Muscle layer of colon (tissue), 2 donors: ENCODE results near the gene BRSK2.

Experiments used
- H3K27ac ChIP-seq: one replicate; pipeline ENCODE4 v1.7.0; 2013; ENCODE audit warnings: low read depth, mild to moderate bottlenecking, low read length, moderate library complexity
- H3K27me3 ChIP-seq, 2 donors: one replicate each; pipeline ENCODE4 v1.7.0; 2013; ENCODE audit warnings: low read length in 2 of 2, mild to moderate bottlenecking in 2 of 2; ENCODE audit not compliant: insufficient read depth in 2 of 2, control insufficient read depth in 1 of 2
- H3K36me3 ChIP-seq: one replicate; pipeline ENCODE4 v1.7.0; 2013; ENCODE audit warnings: mild to moderate bottlenecking, low read length; ENCODE audit not compliant: insufficient read depth
- H3K4me1 ChIP-seq: one replicate; pipeline ENCODE4 v1.7.0; 2013; ENCODE audit warnings: mild to moderate bottlenecking, low read length; ENCODE audit not compliant: insufficient read depth
- H3K4me3 ChIP-seq, 2 donors: one replicate each; pipeline ENCODE4 v1.7.0; 2013; ENCODE audit warnings: low read length in 2 of 2, low read depth in 1 of 2, mild to moderate bottlenecking in 1 of 2, moderate library complexity in 1 of 2
- H3K9ac ChIP-seq: one replicate; pipeline ENCODE4 v1.7.0; 2013; ENCODE audit warnings: low read length
- H3K9me3 ChIP-seq: one replicate; pipeline ENCODE4 v1.7.0; 2013; ENCODE audit warnings: mild to moderate bottlenecking, low read length
- donor health status: abdominal sarcoma.
- donor health status: Adenocarcinoma of cecum.

Gene BRSK2

DNA sequence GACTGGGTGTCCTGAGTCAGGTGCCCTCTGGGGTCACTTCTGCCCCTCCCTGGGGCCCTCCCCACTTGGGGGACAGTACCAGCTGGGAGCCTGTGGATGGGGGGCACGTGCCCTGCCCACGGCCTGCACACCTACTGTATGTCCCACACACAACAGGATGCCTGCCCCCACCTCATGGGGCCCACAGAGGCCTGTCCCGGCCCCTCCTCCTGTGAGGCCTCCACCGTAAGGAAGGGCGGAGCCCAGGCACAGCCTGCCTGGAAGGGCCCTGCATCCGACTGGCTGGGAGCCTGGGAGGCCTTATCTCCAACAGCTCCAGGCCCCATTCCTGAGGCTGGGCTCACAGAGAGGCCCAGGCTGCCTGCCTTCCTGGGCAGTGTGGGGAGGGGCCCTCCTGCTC, 47.8 kb downstream of the BRSK2 start:
- no peak overlapping the region for H3K27ac ChIP-seq
- no peak overlapping the region for H3K4me3 ChIP-seq
- no peaks in the 10 kb centered on the region for H3K9me3 ChIP-seq
- H3K36me3 ChIP-seq = no peaks in the 10 kb centered on the region
- no peak overlapping the region for H3K9ac ChIP-seq
- peaks cover 0 to 53% of the 10 kb centered on the region in 2 donors for H3K27me3 ChIP-seq
- H3K4me1 ChIP-seq = no peaks in the 10 kb centered on the region

GRCh38 chr11:1438261-1438966, 48.7 kb downstream of the BRSK2 start:
- H3K27me3 ChIP-seq = peaks cover 0 to 57% of the 10 kb centered on the region in 2 donors
- H3K36me3 ChIP-seq = no peaks in the 10 kb centered on the region
- H3K4me1 ChIP-seq = no peaks in the 10 kb centered on the region
- H3K27ac ChIP-seq = no peak overlapping the region
- H3K9me3 ChIP-seq = no peaks in the 10 kb centered on the region
- no peak overlapping the region for H3K4me3 ChIP-seq
- no peak overlapping the region for H3K9ac ChIP-seq

GRCh38 chr11:1438967-1439330, 49.2 kb downstream of the BRSK2 start:
- no peak overlapping the region for H3K27ac ChIP-seq
- no peaks in the 10 kb centered on the region for H3K4me1 ChIP-seq
- no peaks in the 10 kb centered on the region for H3K9me3 ChIP-seq
- no peaks in the 10 kb centered on the region for H3K36me3 ChIP-seq
- no peak overlapping the region for H3K9ac ChIP-seq
- no peak overlapping the region for H3K4me3 ChIP-seq
- H3K27me3 ChIP-seq = peaks cover 0 to 52% of the 10 kb centered on the region in 2 donors

- H3K4me3 ChIP-seq = no peak overlapping the region
- no peak overlapping the region for H3K27ac ChIP-seq
- H3K9ac ChIP-seq = no peak overlapping the region
- no peaks in the 10 kb centered on the region for H3K4me1 ChIP-seq
- H3K36me3 ChIP-seq = no peaks in the 10 kb centered on the region
- no peaks in the 10 kb centered on the region for H3K9me3 ChIP-seq
- H3K27me3 ChIP-seq = peaks cover 0 to 55% of the 10 kb centered on the region in 2 donors
These were observed 49.6 kb downstream of the BRSK2 start for GRCh38 chr11:1439341-1439740.

GRCh38 chr11:1440066-1440465, 50.3 kb downstream of the BRSK2 start:
- peaks cover 0 to 56% of the 10 kb centered on the region in 2 donors for H3K27me3 ChIP-seq
- H3K4me1 ChIP-seq = no peaks in the 10 kb centered on the region
- H3K9me3 ChIP-seq = no peaks in the 10 kb centered on the region
- H3K9ac ChIP-seq = no peak overlapping the region
- H3K36me3 ChIP-seq = no peaks in the 10 kb centered on the region
- H3K4me3 ChIP-seq = no peak overlapping the region
- H3K27ac ChIP-seq = no peak overlapping the region

DNA sequence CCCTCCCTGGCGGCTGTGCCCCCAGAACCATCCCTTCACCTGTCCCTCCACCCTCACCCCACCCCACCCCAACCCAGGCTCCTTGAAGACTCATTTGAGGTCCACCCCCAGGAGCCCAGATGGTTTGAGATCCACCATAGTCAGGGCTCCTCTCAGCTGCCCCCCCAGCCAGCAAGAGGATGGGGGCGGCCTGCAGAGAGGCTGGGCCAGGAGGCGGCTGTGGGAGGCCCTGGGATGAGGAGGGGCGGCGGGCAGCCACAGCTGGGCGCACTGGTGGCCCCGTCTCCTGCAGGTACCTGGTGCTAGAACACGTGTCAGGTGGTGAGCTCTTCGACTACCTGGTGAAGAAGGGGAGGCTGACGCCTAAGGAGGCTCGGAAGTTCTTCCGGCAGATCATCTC, 50.8 kb downstream of the BRSK2 start:
- no peak overlapping the region for H3K9ac ChIP-seq
- H3K4me3 ChIP-seq = no peak overlapping the region
- no peaks in the 10 kb centered on the region for H3K36me3 ChIP-seq
- no peak overlapping the region for H3K27ac ChIP-seq
- H3K27me3 ChIP-seq = peaks cover 0 to 56% of the 10 kb centered on the region in 2 donors
- no peaks in the 10 kb centered on the region for H3K9me3 ChIP-seq
- no peaks in the 10 kb centered on the region for H3K4me1 ChIP-seq

GRCh38 chr11:1442163-1442562, 52.4 kb downstream of the BRSK2 start:
- Histone ChIP-seq H3K27me3 (peaks cover 0 to 41% of the 10 kb centered on the region in 2 donors), H3K27ac (no peak overlapping the region)

DNA sequence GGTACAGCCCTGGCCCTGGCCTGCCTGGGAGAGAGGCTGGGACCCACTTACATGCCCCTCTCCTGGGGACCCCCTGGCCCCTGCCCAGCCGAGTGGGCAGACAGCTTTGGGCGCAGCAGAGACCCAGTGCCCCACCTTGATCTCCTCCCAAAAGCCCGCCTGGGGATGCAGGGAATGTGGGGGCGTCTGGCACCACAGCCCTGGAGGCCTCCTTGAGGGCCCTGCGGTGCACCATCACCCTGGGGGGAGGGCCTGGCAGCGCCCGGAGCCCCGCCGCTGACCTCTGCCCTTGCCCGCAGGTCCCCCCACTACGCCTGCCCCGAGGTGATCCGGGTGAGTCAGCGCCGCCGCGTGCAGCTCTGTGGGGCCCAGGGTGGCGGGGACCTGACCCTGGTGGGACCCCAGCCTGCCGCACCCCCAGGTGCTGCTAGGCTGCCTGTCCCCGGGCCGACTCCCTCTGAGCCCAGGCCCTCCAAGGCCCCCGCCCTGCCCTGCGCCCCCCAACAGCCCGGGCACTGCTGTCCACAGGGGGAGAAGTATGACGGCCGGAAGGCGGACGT, 53.2 kb downstream of the BRSK2 start:
- no peak overlapping the region for H3K4me3 ChIP-seq

More at GRCh38 chr11:1442163-1442562, 52.4 kb downstream of the BRSK2 start:
- no peaks in the 10 kb centered on the region for H3K36me3 ChIP-seq
- H3K9ac ChIP-seq = no peak overlapping the region
- no peaks in the 10 kb centered on the region for H3K9me3 ChIP-seq
- no peaks in the 10 kb centered on the region for H3K4me1 ChIP-seq
- no peak overlapping the region for H3K4me3 ChIP-seq

DNA sequence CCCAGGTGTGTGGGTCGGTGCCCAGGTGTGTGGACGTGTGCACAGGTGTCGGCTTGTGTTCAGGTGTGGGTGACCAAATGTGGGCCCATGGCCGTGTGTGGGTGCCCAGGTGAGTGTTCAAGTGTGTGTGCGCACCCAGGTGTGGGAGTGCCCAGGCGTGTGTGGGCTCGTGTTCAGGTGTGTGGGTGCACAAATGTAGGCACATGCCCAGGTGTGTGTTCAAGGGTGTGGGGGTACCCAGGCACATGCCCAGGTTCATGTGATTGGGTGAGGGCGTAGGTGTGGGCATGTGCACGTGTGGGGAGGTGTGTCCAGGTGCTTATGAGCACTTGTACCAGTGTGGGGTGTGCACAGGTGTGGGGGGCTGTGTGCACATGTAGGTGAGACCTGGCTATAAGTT, 54.0 kb downstream of the BRSK2 start:
- Histone ChIP-seq H3K9ac (no peak overlapping the region), H3K4me1 (no peaks in the 10 kb centered on the region), H3K4me3 (no peak overlapping the region), H3K36me3 (no peaks in the 10 kb centered on the region), H3K27ac (no peak overlapping the region), H3K9me3 (no peaks in the 10 kb centered on the region), H3K27me3 (peaks cover 0 to 30% of the 10 kb centered on the region in 2 donors)

More for the DNA sequence above, 53.2 kb downstream of the BRSK2 start:
- Histone ChIP-seq H3K27ac (no peak overlapping the region), H3K9me3 (no peaks in the 10 kb centered on the region), H3K9ac (no peak overlapping the region), H3K27me3 (peaks cover 0 to 34% of the 10 kb centered on the region in 2 donors), H3K4me1 (no peaks in the 10 kb centered on the region), H3K36me3 (no peaks in the 10 kb centered on the region)

- peaks cover 0 to 26% of the 10 kb centered on the region in 2 donors for H3K27me3 ChIP-seq
- no peaks in the 10 kb centered on the region for H3K36me3 ChIP-seq
- no peaks in the 10 kb centered on the region for H3K4me1 ChIP-seq
- no peaks in the 10 kb centered on the region for H3K9me3 ChIP-seq
- H3K27ac ChIP-seq = no peak overlapping the region
- no peak overlapping the region for H3K4me3 ChIP-seq
- no peak overlapping the region for H3K9ac ChIP-seq
These were observed 54.6 kb downstream of the BRSK2 start for GRCh38 chr11:1444321-1444720.

DNA sequence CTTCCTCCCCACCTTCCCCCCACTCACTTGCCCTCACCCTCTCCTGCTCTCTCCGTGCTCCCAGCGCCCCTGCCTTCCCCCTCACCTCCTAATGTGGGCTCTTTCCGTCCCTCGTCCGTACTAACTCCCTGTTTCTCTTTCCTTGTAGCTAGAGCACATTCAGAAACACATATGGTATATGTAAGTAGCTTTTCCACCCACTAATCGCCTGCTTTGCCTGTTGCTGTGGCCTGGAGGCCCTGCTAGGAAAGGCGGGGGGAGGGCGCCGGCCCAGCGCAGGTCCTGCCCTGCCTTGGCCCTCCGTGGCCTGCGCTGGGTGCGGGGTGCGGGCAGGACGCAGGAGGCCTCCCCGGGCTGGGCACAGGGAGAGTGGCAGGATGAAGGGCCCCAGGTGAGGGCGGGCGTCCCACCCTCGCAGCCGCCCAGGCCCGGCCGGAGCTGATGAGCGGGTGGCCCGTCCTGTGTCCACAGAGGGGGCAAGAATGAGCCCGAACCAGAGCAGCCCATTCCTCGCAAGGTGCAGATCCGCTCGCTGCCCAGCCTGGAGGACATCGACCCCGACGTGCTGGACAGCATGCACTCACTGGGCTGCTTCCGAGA, 55.2 kb downstream of the BRSK2 start:
- no peaks in the 10 kb centered on the region for H3K4me1 ChIP-seq
- no peaks in the 10 kb centered on the region for H3K9me3 ChIP-seq
- no peak overlapping the region for H3K4me3 ChIP-seq
- H3K27me3 ChIP-seq = peaks cover 0 to 29% of the 10 kb centered on the region in 2 donors
- H3K9ac ChIP-seq = no peak overlapping the region
- no peak overlapping the region for H3K27ac ChIP-seq
- no peaks in the 10 kb centered on the region for H3K36me3 ChIP-seq
